IPS-NIHi11 (cell line): ENCODE results near the gene TPH1.
"Not testable (repeated sequence)": the region's sequence is repeated elsewhere in the genome, so short reads cannot be mapped to it uniquely, and the experiment has no call there.

Experiments used
- DNase-seq: peaks from one replicate; pipeline ENCODE4 v3.0.0; 2012; ENCODE audit warnings: mixed read lengths, low spot score

TPH1 gene

DNA sequence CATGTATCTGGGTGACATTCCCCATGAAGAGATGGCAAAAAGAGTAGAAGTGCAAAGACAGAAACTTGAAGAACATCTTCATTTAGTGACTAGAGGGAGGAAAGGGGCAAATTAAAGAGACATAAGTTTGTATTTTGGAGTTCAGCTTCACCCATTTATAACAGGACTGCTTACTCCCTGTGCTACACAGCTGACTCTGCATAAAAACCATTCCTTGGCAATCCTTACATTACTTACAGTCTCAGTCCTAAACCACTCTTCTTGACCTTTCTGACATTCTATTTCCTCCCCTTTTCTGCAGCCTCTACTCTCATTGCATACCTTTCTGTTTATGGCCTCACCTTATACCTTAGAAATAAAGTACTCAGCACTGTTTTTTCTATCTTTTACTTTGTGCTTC, 26.4 kb downstream of the TPH1 start:
- no peak for DNase-seq

DNA sequence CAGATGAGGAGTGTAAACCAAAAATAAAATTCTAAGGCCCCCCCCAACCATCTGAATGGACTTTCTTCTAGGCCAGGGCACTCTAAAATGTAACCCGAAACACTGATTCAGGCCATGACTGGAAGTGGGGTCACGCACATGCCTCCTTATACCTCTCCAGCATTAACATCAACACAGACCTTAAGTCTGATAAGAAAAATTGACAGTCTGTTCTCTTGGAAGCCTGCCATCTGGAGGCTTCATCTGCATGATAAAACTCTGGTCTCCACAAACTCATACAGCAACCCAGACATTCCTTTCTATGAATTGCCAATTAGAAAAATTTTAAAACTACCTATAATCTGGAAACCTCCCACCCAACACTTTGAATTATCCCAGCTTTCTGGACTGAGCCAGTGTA, 29.3 kb downstream of the TPH1 start:
- DNase-seq, result no peak

DNA sequence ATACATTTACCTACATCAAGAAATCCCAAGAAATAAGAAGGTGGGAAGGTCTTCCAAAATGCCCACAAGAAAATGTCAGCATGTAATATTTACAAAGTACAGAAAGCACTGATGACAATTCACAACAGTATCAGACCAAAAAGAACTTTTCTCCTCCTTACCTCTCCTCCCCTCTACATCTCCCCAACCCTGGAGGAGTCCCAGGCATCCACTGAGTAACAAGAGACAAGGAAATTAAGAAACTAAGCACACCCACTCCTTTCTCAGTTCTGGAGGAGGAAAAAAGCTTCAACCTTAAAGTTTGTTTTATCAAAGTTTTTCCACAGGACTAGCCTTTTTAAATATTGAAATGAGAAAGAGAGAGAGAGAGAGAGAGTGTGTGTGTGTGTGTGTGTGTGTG, 31.2 kb downstream of the TPH1 start:
- no peak for DNase-seq

DNA sequence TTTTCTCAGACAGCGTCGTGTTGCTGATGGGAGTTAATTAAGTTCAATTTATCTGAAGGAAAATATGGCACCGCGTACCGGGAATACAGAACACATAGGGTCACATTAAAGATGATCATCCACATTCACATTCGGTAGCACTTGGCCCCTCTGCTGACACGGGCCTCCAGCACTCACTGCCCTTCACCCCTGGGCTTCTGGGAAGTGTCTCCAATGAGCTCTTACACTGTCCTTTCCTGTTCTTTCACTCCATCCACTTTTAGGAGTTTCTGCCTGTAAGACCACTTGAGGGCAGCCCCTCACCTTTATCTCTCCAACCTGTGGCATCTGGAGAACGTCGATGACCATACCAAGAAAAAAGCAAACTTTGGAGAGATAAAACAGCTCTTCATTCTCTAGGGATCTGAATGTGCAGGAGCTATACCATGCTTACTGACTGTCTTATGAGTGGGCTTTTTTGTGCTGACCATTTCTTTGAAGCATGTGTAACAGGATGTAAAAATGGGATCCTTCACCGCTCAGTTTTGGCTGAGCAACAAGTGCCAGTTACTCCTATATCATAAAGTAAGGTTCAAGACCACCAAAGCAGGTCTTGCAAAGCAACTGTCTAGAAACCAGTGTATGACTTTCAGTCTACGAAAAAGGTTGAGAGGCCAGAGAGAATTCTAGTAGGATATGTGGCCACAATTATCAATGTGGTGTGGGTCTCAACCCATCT, 32.1 kb downstream of the TPH1 start:
- peak; percentile 8 for DNase-seq

DNA sequence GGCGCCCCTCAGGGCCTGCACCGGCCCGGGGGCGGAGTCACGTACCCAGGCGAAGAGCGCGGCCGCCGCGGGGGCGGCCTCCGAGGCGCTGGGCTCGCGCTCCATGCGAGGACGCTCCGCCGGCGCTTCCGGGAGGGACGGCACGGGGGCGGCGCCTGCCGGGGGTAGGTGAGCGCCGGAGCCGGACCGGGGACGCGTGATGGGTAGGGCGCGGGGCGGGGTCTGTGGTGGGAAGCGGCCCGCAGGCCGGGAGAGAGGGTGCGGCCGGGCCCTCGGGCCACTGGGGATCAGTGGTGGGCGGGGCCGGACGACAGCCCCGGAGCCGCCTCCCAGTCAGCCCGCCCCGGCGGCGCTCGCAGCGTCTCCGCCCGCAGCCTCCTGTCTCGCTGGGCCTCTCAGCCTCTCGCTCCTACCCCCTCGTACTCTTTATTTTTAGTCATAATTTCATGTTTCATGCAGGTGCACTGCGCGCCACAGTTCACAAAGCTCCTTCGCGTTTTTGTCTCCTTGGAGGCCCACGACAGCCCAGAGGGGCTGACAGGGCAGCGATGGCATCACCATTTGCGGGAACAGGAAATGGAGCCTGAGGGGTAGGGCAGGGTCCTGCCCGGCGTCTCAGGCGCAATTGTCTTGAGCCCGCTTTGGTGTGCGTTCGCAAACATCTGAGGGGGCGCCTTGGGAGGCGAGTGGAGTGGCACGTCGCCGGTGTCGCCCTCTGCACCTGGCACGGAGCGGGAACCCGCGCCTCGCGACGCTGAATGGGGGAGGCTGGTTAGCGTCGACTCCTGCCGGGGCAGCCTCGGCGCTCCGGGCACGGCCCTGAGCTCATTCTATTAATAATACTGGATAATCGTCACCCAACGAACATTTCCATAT, 32.9 kb downstream of the TPH1 start, which contains the start of gene SERGEF:
Gene SERGEF (minus strand): TSS at position 142 of the 876 bp plus-strand sequence. CDS start 37 bp downstream, at position 105.
- peak; percentile 96 for DNase-seq

DNA sequence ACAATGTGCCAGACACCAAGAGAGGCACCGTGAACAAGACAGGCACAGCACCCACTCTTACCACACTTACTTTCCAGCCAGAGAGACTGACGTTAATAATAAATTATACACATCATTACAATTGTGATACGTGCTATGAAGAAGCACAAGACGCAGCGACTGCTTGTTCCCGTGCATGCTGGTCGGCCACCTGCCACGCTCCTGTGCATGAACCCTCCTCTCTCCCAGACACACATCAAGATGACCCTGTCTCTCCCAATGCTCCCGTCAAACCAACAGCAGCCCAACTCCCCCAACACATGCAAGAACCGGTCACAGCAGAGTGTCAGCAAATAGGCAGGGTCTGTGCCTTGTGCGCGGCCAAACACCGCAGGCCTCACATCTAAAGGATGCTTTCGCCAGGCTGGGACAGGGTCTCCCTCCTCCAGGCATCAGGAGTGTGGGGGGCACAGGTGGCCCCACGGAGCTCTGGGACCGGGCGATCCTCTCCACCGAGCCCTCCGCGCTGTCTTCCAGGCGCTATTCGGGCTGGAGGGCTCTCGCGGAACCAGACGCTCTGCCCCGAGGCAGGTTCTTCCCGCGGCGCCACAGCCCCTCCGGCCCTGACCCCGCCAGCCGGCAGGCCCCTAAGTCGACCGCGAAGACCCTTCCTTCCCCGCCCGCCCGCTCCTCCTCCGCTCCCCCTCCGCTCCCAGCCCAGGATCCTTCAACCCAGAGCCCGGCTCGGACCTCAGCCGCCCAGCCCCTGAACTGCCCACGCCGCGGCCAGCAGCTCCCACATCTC, 33.8 kb downstream of the TPH1 start:
- DNase-seq, result peak; percentile 31

DNA sequence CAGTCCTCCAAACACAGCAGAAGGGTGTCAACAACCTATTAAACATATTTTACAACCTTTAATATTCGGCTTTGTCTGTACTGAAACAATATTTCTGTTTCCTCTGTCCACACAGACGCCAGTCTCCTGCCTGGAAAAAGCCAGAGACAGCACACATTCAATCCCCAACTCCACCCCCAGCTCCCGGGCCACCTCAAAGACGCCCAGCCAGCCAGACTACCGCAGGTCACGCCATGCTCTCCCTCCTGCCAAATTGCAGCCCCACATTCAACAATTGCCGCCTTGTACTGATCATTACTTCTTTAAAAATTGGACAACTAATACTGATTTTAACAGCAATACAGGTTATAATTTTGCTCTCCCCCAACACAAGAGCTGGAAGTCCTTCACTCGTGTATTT, 34.4 kb downstream of the TPH1 start:
- DNase-seq, result no peak

DNA sequence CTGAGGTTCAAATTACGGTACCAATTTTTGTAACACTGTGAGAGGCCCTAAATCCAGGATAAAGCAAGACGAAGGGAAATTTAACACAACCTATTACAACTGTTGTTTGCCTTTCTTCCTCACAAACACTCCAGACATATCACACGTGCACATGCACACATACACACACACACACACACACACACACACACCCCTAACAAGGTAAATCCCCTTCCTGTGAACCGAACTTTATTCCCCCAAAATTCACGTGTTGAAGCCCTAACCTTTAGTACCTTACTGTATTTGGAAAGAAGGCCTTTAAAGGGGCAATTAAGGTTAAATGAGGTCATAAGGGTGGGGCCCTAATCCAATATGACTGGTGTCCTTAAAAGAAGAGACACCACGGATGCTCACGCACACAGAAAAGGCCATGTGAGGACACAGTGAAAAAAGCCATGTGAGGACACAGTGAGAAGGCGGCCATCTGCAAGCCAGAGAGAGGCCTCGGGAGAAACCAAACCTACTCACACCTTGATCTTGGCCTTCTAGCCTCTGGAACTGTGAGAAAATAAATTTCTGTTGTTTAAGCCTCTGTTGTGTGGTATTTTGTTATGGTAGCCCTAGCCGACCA, 35.0 kb downstream of the TPH1 start:
- no peak for DNase-seq

DNA sequence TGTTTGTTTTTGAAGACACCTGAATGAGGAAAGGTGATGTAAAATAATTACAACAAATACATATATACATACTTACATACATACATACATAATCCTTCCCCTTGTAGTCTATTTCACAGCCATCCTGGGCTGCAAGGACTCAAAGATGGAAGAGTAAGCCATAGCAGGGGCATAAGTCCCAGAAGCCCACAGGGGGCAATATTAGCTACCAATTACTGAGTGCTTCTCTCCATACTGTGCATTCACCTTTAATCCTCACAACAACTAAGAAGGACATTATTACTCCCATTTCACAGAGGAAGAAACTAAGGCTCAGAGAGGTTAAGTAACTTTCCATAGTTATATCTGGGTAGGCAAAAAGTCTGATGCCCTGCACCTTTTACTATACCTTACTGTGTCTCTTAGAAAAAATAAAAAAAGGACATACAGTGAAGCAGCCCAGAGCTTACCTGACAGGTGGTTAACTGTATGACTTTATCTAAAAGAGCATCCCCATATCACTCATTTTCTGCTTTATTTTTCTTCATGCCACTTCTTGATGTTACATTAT, 35.9 kb downstream of the TPH1 start:
- DNase-seq, result no peak

DNA sequence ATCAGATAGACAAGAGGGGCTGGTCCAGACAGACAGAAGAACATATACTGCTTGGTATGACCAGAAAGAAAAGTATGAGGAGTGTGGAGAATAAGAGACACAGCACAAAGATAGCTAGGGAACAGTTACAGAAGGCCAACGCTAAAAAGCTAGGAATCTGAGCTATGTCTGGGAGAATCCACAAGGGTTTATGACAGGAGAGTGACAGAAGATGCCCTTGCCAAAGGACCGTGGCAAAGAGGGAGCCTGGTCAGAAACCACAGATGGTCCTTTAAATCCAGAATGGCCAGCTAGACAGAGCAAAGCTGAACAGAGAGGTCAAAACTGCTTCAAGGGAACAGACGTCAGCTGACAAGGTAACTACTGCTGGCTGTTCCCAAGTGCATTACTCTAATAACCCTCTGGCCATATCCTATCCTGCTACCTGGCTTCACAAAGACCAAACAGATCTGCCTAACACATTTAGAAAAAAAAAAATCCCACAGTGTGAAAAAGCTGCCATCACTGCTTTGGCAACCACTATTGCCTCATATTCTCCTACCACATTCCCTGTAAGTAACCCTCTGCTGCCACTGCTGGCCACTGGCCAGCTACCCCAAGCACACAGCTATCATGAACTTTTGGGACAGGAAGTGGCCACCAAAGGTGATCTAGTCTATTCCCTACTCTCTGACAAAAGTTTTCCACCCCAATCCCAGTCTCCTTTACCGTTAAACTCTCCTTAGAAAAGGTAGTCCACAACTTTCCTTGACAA, 40.5 kb downstream of the TPH1 start:
- no peak for DNase-seq

DNA sequence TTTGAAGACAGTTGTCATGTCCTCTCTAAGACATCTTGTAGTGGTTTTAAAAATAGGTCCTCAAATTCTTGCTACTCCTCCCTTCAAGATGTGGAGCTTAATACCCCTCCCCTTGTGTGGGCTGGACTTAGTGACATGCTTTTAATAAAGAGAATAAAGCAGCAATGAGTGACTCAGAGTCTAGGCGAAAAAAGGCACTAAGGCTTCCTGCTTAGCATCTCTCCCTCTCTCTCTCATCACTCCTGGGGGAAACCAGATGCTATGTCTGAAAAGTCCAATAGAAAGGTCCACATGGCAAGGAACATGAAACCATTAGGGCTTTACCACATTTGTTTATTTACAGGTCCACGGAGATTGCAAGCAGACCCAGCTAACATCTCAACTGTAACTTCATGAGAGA, 44.9 kb downstream of the TPH1 start:
- no peak for DNase-seq

DNA sequence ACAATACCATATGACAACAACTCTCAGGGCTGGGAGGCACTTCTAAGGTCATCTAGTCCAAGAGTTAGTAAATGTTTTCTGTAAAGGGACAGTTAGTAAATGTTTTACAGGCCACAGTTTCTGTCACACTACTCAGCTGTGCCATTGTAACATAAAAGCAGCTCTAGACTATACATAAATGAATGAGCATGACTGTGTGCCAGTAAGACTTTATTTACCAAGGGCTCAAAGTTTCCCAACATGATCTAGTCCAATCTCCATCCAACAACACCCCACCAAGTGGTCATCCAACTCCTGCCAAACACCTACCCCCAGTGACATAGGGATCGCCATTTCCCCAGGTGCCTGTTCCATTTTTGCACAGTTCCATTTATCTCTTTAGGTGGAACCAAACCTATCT, 45.3 kb downstream of the TPH1 start:
- no peak for DNase-seq

DNA sequence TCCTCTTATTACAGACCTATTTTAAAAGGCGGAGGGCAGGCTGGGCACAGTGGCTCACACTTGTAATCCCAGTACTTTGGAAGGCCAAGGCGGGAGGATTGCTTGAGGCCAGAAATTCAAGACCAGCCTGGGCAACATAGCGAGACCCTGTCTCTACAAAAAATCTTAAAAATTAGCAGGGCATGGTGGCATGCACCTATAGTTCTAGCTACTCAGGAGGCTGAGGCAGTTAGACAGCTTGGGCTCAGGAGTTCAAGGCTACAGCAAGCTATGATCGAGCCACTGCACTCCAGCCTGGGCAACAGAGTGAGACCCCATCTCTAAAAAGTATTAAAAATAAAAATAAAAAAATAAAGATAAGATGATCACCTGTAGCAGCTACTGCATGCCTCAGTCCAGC, 45.9 kb downstream of the TPH1 start:
- DNase-seq, result not testable (repeated sequence)
